Subcutaneous adipose tissue (tissue), 4 donors: ENCODE results near the gene TMCC1. TPM values are rescaled to one million over a fixed set of nuclear protein-coding genes. Genes with fewer than 3 reads are reported as not detected.

Source experiments
- total RNA-seq, 4 donors: library from RNA; depleted of rRNA; stranded (reverse); fragments of >200 nt; gene quantifications; one replicate each; pipeline ENCODE4 v1.1.0, GENCODE V29; 2016
- TF ChIP-seq, protein P1 (sequence below): fragments of 450-650 bp; IDR thresholded peaks from one replicate; pipeline ENCODE4 v1.5.1; 2016; ENCODE audit warnings: low read depth, mild to moderate bottlenecking, control low read depth, antibody characterized with exemption, moderate library complexity

The TMCC1 gene
- total RNA-seq, 4 donors from 2014 or later = 24.0 to 31.5 (median 28.4) TPM

DNA sequence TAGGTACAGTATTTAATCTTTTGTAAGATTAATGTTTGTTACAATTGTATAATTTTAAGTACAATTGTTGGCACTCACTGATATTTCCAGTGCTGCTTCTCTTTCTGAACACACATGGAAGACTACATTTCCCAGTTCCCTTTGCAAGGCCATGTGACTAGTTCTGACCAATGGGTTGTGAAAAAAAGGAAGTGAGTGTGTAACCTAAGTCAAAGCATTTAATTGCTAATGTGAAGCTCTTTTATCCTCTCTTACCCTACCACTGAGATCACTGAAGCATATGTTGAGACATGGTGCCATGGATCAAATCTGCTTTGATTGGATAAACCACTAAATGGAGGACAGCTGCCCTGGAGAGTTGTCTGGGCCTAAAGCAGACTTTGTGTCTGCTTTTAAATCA is 203.1 kb downstream of the TMCC1 start:
- TF ChIP-seq, protein P1, sequence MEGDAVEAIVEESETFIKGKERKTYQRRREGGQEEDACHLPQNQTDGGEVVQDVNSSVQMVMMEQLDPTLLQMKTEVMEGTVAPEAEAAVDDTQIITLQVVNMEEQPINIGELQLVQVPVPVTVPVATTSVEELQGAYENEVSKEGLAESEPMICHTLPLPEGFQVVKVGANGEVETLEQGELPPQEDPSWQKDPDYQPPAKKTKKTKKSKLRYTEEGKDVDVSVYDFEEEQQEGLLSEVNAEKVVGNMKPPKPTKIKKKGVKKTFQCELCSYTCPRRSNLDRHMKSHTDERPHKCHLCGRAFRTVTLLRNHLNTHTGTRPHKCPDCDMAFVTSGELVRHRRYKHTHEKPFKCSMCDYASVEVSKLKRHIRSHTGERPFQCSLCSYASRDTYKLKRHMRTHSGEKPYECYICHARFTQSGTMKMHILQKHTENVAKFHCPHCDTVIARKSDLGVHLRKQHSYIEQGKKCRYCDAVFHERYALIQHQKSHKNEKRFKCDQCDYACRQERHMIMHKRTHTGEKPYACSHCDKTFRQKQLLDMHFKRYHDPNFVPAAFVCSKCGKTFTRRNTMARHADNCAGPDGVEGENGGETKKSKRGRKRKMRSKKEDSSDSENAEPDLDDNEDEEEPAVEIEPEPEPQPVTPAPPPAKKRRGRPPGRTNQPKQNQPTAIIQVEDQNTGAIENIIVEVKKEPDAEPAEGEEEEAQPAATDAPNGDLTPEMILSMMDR = no peak

DNA sequence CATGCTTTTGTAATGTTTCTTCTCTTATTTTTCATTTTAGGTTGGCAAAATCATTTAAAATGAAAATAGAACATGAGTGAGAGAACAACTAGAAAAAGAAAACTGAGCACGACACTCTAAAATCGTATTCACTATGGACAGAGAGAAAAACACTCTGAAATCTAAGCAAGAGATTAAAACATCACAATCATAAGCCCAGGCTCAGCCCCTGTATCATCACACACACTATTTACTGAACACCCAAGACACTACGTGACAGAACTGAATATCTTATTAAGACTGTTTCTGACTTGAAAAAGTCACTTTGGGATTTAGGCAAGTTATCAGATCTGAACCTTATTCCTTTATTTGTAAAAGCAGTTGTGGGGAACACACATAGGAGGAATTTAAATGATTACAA is 204.5 kb downstream of the TMCC1 start:
- TF ChIP-seq, protein P1 = no peak

DNA sequence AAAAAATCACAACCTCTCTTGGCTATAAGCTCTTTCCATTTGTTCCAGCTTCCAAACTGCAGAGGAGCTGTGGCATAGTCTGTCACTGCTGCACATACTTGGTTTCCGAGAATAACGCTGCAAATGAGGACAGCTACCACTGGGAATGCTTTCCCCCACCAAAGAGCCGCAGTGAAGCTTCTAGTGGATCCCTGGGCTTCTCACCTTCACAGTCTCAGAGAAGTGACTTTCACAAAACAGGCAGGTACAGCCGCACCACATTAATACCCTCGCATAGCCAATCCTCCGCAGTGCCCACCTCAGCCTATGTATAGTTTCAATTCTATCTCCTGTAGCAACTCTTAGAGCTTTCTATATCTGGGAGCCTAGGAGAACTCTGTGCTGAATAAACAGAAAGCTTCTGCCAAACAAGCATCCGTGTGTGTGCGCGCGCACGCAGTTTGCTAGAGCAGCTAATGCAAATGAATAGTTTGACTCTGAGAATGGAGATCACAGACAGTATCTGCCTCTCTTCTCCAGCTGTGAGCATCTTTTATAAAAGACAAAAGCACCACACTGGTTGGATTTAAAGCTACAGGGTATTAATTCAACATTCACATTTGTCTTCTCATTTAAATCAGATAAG is 205.1 kb downstream of the TMCC1 start:
- TF ChIP-seq, protein P1 = no peak

GRCh38 chr3:129687586-129688125 is 205.9 kb downstream of the TMCC1 start:
- TF ChIP-seq, protein P1 = no peak

DNA sequence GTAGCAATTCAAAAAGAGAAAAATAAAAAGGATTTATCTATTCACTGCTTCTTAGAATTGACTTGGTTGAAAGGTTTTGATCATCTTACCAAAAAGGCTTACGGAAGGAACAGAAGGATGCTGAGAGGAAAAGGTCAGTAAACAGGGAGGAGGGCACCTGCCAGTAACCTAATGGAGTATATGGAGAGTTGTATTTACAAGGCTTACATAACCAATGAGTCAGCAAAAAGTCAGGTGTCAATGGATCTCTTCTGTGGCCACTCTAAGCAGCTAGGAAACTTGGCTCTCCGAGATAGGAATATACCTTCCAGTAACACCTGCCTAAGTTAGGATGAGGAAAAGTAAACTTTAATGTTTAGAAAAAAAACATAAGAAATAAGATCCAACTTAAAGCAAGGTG is 206.6 kb downstream of the TMCC1 start:
- TF ChIP-seq, protein P1 = no peak

- TF ChIP-seq, protein P1 = no peak
Observed at GRCh38 chr3:129684270-129684669, 209.2 kb downstream of the TMCC1 start.

GRCh38 chr3:129683201-129683600 is 210.3 kb downstream of the TMCC1 start:
- TF ChIP-seq, protein P1 = no peak
